Muscle layer of duodenum (tissue), 2 donors: ENCODE results near the gene HAGHL.
"Not testable (repeated sequence)": the region's sequence is repeated elsewhere in the genome, so short reads cannot be mapped to it uniquely, and the experiment has no call there.

Source experiments
- H3K27ac ChIP-seq: one replicate; pipeline ENCODE4 v1.7.0; 2013; ENCODE audit warnings: mild to moderate bottlenecking, low read length
- H3K27me3 ChIP-seq: one replicate; pipeline ENCODE4 v1.7.0; 2013; ENCODE audit warnings: low read depth, mild to moderate bottlenecking, control low read depth, low read length
- H3K36me3 ChIP-seq, 2 donors: one replicate each; pipeline ENCODE4 v1.7.0; 2013; ENCODE audit warnings: low read length in 2 of 2, control low read depth in 1 of 2, mild to moderate bottlenecking in 1 of 2; ENCODE audit not compliant: insufficient read depth in 2 of 2, control insufficient read depth in 1 of 2
- H3K4me1 ChIP-seq, 2 donors: one replicate each; pipeline ENCODE4 v1.7.0; 2013; ENCODE audit warnings: low read length in 2 of 2, mild to moderate bottlenecking in 2 of 2, control low read depth in 1 of 2, moderate library complexity in 1 of 2; ENCODE audit not compliant: insufficient read depth in 2 of 2, control insufficient read depth in 1 of 2
- H3K4me3 ChIP-seq, 2 donors: one replicate each; pipeline ENCODE4 v1.7.0; 2013; ENCODE audit warnings: low read length in 2 of 2, low read depth in 1 of 2, mild to moderate bottlenecking in 1 of 2
- H3K9me3 ChIP-seq, 2 donors: one replicate each; pipeline ENCODE4 v1.7.0; 2013; ENCODE audit warnings: low read length in 2 of 2, control low read depth in 1 of 2, mild to moderate bottlenecking in 1 of 2; ENCODE audit not compliant: control insufficient read depth in 1 of 2
- donor health status: healthy.

Gene HAGHL

GRCh38 chr16:767743-768235, 40.9 kb downstream of the HAGHL start:
- H3K4me3 ChIP-seq, result no peak overlapping the region
- no peak overlapping the region for H3K27ac ChIP-seq
- no peaks in the 10 kb centered on the region for H3K36me3 ChIP-seq
- H3K9me3 ChIP-seq, result no peaks in the 10 kb centered on the region
- no peaks in the 10 kb centered on the region for H3K27me3 ChIP-seq
- no peaks in the 10 kb centered on the region for H3K4me1 ChIP-seq

DNA sequence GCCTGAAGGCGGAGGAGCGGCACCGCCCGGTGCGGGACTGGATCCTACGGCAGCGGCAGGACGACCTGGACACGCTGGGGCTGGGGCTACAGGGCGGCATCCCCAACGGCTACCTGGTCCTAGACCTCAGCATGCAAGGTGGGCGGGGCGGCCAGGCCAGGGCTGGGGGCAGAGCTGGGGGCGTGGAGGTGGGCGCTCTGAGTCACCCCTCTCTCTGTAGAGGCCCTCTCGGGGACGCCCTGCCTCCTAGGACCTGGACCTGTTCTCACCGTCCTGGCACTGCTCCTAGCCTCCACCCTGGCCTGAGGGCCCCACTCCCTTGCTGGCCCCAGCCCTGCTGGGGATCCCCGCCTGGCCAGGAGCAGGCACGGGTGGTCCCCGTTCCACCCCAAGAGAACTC, 41.5 kb downstream of the HAGHL start:
- H3K27me3 ChIP-seq, result no peaks in the 10 kb centered on the region
- H3K9me3 ChIP-seq, result no peaks in the 10 kb centered on the region
- H3K36me3 ChIP-seq, result no peaks in the 10 kb centered on the region
- H3K27ac ChIP-seq, result no peak overlapping the region
- no peak overlapping the region for H3K4me3 ChIP-seq
- H3K4me1 ChIP-seq, result no peaks in the 10 kb centered on the region

DNA sequence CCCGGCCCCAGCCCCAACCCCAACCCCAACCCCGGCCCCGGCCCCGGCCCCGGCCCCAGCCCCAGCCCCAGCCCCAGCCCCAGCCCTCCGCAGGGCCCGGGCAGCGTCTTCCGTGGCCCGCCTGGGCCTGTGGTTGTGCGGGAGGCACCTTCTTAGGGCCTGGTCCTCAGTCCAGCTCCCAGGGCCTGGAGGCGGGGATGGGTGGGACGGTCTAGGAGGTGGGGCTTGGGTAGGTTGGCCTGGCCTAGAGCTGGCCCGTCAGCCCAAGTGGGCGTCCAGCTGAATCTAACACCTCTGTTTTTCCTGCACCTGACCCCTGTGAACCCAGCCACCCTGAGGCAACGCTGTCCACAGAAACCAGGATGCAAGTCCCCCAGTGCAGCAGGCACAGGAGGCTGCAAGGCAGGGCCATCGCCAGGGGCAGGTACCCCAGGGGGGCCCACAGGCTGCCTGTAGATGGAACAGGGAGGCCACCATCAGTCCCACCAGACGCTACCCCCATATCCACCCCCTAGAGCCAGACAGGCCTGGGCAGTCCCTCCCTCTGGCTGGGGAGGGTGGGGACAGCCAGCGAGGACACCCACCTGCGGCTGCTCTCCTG, 42.4 kb downstream of the HAGHL start:
- Histone ChIP-seq H3K9me3 (no peaks in the 10 kb centered on the region), H3K27ac (no peak overlapping the region), H3K4me1 (no peaks in the 10 kb centered on the region), H3K27me3 (no peaks in the 10 kb centered on the region), H3K4me3 (no peak overlapping the region), H3K36me3 (no peaks in the 10 kb centered on the region)

- H3K27ac ChIP-seq, result no peak overlapping the region
- no peaks in the 10 kb centered on the region for H3K4me1 ChIP-seq
- H3K4me3 ChIP-seq, result no peak overlapping the region
- H3K9me3 ChIP-seq, result no peaks in the 10 kb centered on the region
- no peaks in the 10 kb centered on the region for H3K36me3 ChIP-seq
- H3K27me3 ChIP-seq, result no peaks in the 10 kb centered on the region
Observed at GRCh38 chr16:769934-770333, 43.0 kb downstream of the HAGHL start.

- no peaks in the 10 kb centered on the region for H3K27me3 ChIP-seq
- H3K4me1 ChIP-seq, result no peaks in the 10 kb centered on the region
- no peak overlapping the region for H3K4me3 ChIP-seq
- no peaks in the 10 kb centered on the region for H3K9me3 ChIP-seq
- H3K36me3 ChIP-seq, result no peaks in the 10 kb centered on the region
- no peak overlapping the region for H3K27ac ChIP-seq
Observed at GRCh38 chr16:770411-770810, 43.5 kb downstream of the HAGHL start.

- no peak overlapping the region for H3K4me3 ChIP-seq
- no peak overlapping the region for H3K27ac ChIP-seq
- no peaks in the 10 kb centered on the region for H3K36me3 ChIP-seq
- no peaks in the 10 kb centered on the region for H3K4me1 ChIP-seq
- no peaks in the 10 kb centered on the region for H3K9me3 ChIP-seq
- H3K27me3 ChIP-seq, result no peaks in the 10 kb centered on the region
Observed at GRCh38 chr16:772959-773358, 46.1 kb downstream of the HAGHL start.

GRCh38 chr16:774086-775001, 47.4 kb downstream of the HAGHL start:
- Histone ChIP-seq H3K9me3 (no peaks in the 10 kb centered on the region), H3K27ac (no peak overlapping the region), H3K4me1 (no peaks in the 10 kb centered on the region), H3K36me3 (no peaks in the 10 kb centered on the region), H3K27me3 (no peaks in the 10 kb centered on the region), H3K4me3 (no peak overlapping the region)

GRCh38 chr16:775236-775796, 48.4 kb downstream of the HAGHL start:
- Histone ChIP-seq H3K27me3 (no peaks in the 10 kb centered on the region), H3K36me3 (no peaks in the 10 kb centered on the region), H3K4me3 (no peak overlapping the region), H3K4me1 (no peaks in the 10 kb centered on the region), H3K27ac (no peak overlapping the region), H3K9me3 (no peaks in the 10 kb centered on the region)

DNA sequence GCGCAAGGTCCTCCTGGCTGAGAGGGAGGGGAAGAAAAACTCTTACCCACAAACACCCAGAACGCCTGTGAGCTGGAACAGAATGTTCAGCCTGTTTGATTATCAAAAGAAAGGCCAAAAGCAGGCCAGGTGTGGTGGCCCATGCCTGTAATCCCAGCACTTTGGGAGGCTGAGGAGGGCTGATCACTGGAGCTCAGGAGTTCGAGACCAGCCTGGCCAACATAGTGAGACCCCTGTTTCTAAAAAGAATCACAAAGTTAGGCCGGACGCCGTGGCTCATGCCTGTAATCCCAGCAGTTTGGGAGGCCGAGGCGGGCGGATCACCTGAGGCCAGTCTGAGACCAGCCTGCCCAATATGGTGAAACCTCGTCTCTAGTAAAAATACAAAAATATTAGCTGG, 49.4 kb downstream of the HAGHL start:
- not testable (repeated sequence) for H3K27me3 ChIP-seq, H3K4me1 ChIP-seq, H3K27ac ChIP-seq, H3K4me3 ChIP-seq, H3K9me3 ChIP-seq, H3K36me3 ChIP-seq

GRCh38 chr16:776824-777223, 49.9 kb downstream of the HAGHL start:
- Histone ChIP-seq H3K27me3 (no peaks in the 10 kb centered on the region), H3K27ac (no peak overlapping the region), H3K9me3 (no peaks in the 10 kb centered on the region), H3K4me3 (no peak overlapping the region), H3K36me3 (no peaks in the 10 kb centered on the region), H3K4me1 (no peaks in the 10 kb centered on the region)

DNA sequence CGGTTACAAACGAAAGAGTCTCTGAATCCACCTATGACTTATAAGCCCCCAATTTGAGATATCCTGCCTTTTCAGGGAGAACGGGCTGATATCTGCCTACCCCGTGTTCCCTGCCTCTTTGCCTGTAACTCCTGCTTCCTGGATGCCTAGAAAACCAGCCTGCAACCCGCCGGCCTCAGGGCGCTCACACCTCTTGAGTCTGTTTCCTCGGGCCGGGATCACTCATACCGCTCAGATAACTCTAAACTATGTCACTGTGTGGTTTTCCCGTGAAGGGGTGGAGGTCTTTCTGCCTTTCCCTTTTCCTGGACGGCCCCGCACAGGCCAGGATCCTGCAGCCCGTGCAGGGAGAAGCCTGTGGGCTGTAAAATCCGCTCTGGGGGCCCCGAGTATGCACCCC, 50.9 kb downstream of the HAGHL start:
- no peaks in the 10 kb centered on the region for H3K4me1 ChIP-seq
- no peaks in the 10 kb centered on the region for H3K27me3 ChIP-seq
- no peak overlapping the region for H3K27ac ChIP-seq
- H3K9me3 ChIP-seq, result no peaks in the 10 kb centered on the region
- no peaks in the 10 kb centered on the region for H3K36me3 ChIP-seq
- no peak overlapping the region for H3K4me3 ChIP-seq
